HCT116 (cell line): ENCODE results near the gene IKZF3. TPM values are rescaled to one million over a fixed set of nuclear protein-coding genes. Genes with fewer than 3 reads are reported as not detected.

ENCODE experiments used
- ATAC-seq: fragments of 200-7000 bp; cut with Tn5 transposase; 2 replicates; pipeline ENCODE4 v1.9.1; 2020; ENCODE audit warnings: mild to moderate bottlenecking, moderate library complexity
- BruUV-seq: library from RNA; stranded (reverse); fragments of 400-500 nt; replicated peaks from 2 replicates; lab custom pipeline; 2021; lab: Mats Ljungman, UMichigan
- CTCF ChIA-PET: fragments of 300-600 bp; sonication (Branson Sonifier 250); formaldehyde crosslinking; loops from one replicate; lab custom pipeline; 2021; ENCODE audit warnings: antibody characterized with exemption; lab: Charles Lee
- POLR2A ChIA-PET: fragments of 300-600, 350-600 bp; sonication (Branson Sonifier 250); formaldehyde crosslinking; loops from one replicate; lab custom pipeline; 2021; ENCODE audit warnings: antibody characterized with exemption; lab: Charles Lee
- RAD21 ChIA-PET, 2 experiments: fragments of 300-600 bp; sonication (Branson Sonifier 250); formaldehyde crosslinking; loops; one replicate each; lab custom pipeline; 2023; ENCODE audit warnings: low total read pairs in 2 of 2; ENCODE audit not compliant: uncharacterized antibody in 2 of 2, unreplicated experiment in 2 of 2, low non-redundant PET in 1 of 2; lab: Charles Lee
- DNase-seq: peaks from one replicate; pipeline ENCODE4 v3.0.0-alpha.2; 2010; ENCODE audit warnings: low read depth, low spot score
- H2AFZ ChIP-seq: fragments of 200-600 bp; shearing (Covaris generic), sonication (generic); 2 replicates; pipeline ENCODE4 v1.6.1; 2017; ENCODE audit warnings: low read depth, mixed run types, mixed read lengths, antibody characterized with exemption, low read length; ENCODE audit not compliant: poor library complexity, severe bottlenecking
- H3K27ac ChIP-seq: 2 replicates; pipeline ENCODE4 v1.5.1; 2012; ENCODE audit warnings: low read depth, low read length
- H3K27me3 ChIP-seq: fragments of 200-600 bp; sonication (generic); 2 replicates; pipeline ENCODE4 v1.6.1; 2016; ENCODE audit warnings: mixed run types, low read length, mixed read lengths; ENCODE audit not compliant: insufficient read depth
- H3K36me3 ChIP-seq, 2 experiments: fragments of 200-500 bp in 1 of 2; fragments of 200-600 bp in 1 of 2; sonication (Bioruptor generic) in 1 of 2; sonication (generic) in 1 of 2; 2 replicates each; pipeline versions ENCODE4 v1.5.1 to v1.6.1; 2014 to 2016; ENCODE audit warnings: low read length in 2 of 2, inconsistent platforms in 1 of 2, mixed read lengths in 1 of 2, mixed run types in 1 of 2; ENCODE audit not compliant: insufficient read depth in 2 of 2, control insufficient read depth in 1 of 2
- H3K4me1 ChIP-seq, 2 experiments: fragments of 200-600 bp in 1 of 2; sonication (generic) in 1 of 2; 2 replicates each; pipeline versions ENCODE4 v1.5.1 to v1.6.1; 2012 to 2017; ENCODE audit warnings: low read length in 2 of 2, inconsistent platforms in 1 of 2, mild to moderate bottlenecking in 1 of 2, mixed read lengths in 1 of 2, mixed run types in 1 of 2, moderate library complexity in 1 of 2; ENCODE audit not compliant: insufficient read depth in 2 of 2, control insufficient read depth in 1 of 2
- H3K4me2 ChIP-seq: fragments of 200-600 bp; sonication (generic); 2 replicates; pipeline ENCODE4 v1.6.1; 2017; ENCODE audit warnings: mixed run types, low read length, mixed read lengths
- H3K4me3 ChIP-seq, 2 experiments: fragments of 200-600 bp in 1 of 2; sonication (generic) in 1 of 2; replicated peaks in 1 of 2; 2 replicates each; pipeline ENCODE4 v1.5.1; 2011 to 2016; ENCODE audit warnings: low read length in 2 of 2, control low read depth in 1 of 2, low read depth in 1 of 2, mild to moderate bottlenecking in 1 of 2, mixed read lengths in 1 of 2, mixed run types in 1 of 2
- H3K79me2 ChIP-seq: fragments of 200-600 bp; sonication (generic); 2 replicates; pipeline ENCODE4 v1.6.1; 2017; ENCODE audit warnings: mild to moderate bottlenecking, mixed run types, low read length, moderate library complexity, mixed read lengths; ENCODE audit not compliant: insufficient read depth
- H3K9ac ChIP-seq: fragments of 200-600 bp; sonication (generic); 2 replicates; pipeline ENCODE4 v1.6.1; 2016; ENCODE audit warnings: low read length, mixed read lengths
- H3K9me2 ChIP-seq: fragments of 200-600 bp; sonication (generic), shearing (Covaris generic); 2 replicates; pipeline ENCODE4 v1.6.1; 2017; ENCODE audit warnings: mixed run types, mild to moderate bottlenecking, moderate library complexity; ENCODE audit not compliant: insufficient read depth
- H3K9me3 ChIP-seq, 2 experiments: fragments of 200-500 bp in 1 of 2; fragments of 200-600 bp in 1 of 2; sonication (Bioruptor generic) in 1 of 2; sonication (generic) in 1 of 2; 2 replicates each; pipeline ENCODE4 v1.6.1; 2014 to 2017; ENCODE audit warnings: low read length in 2 of 2, mixed read lengths in 2 of 2, inconsistent platforms in 1 of 2, low read depth in 1 of 2, mild to moderate bottlenecking in 1 of 2, mixed run types in 1 of 2, moderate library complexity in 1 of 2; ENCODE audit not compliant: control insufficient read depth in 1 of 2, insufficient read depth in 1 of 2
- H4K20me1 ChIP-seq: fragments of 200-600 bp; sonication (generic), shearing (Covaris generic); 2 replicates; pipeline ENCODE4 v1.6.1; 2017; ENCODE audit warnings: mixed run types, mild to moderate bottlenecking, moderate library complexity; ENCODE audit not compliant: insufficient read depth
- CEBPB ChIP-seq: IDR thresholded peaks from 2 replicates; pipeline ENCODE4 v1.6.1; 2012; ENCODE audit warnings: low read depth
- EGR1 ChIP-seq: IDR thresholded peaks from 2 replicates; pipeline ENCODE4 v1.6.1; 2012; ENCODE audit warnings: low read depth
- EZH2 ChIP-seq: fragments of 200-600 bp; sonication (generic); IDR thresholded peaks from 2 replicates; pipeline ENCODE4 v1.6.1; 2017; ENCODE audit warnings: antibody characterized with exemption, mixed run types
- EZH2phosphoT487 ChIP-seq: fragments of 200-600 bp; IDR thresholded peaks from 2 replicates; pipeline ENCODE4 v1.6.1; 2018; ENCODE audit warnings: antibody characterized with exemption, borderline replicate concordance
- FOSL1 ChIP-seq: IDR thresholded peaks from 2 replicates; pipeline ENCODE4 v1.6.1; 2012; ENCODE audit warnings: low read depth
- JUND ChIP-seq: IDR thresholded peaks from 2 replicates; pipeline ENCODE4 v1.6.1; 2012
- POLR2A ChIP-seq: IDR thresholded peaks from 2 replicates; pipeline ENCODE4 v1.7.0; 2011; ENCODE audit warnings: borderline replicate concordance; ENCODE audit not compliant: insufficient read depth, insufficient read length; ENCODE audit errors: extremely low read depth
- POLR2AphosphoS5 ChIP-seq: IDR thresholded peaks from 2 replicates; pipeline ENCODE4 v1.6.1; 2011; ENCODE audit warnings: mild to moderate bottlenecking, low read depth, low read length, moderate library complexity
- RAD21 ChIP-seq: IDR thresholded peaks from 2 replicates; pipeline ENCODE4 v1.6.1; 2012; ENCODE audit warnings: low read depth, mild to moderate bottlenecking
- SP1 ChIP-seq: IDR thresholded peaks from 2 replicates; pipeline ENCODE4 v1.6.1; 2012; ENCODE audit warnings: low read depth
- SRF ChIP-seq: IDR thresholded peaks from 2 replicates; pipeline ENCODE4 v1.6.1; 2012; ENCODE audit warnings: low read depth
- ZFX ChIP-seq: fragments of 450-650 bp; IDR thresholded peaks from 2 replicates; pipeline ENCODE4 v1.6.1; 2017
- intact Hi-C: fragments of 100-400 bp; cut with micrococcal nuclease; formaldehyde crosslinking; loops from 2 replicates; pipeline ENCODE4 v1.10.0; 2022
- total RNA-seq: library from RNA; stranded (reverse); gene quantifications from one replicate; pipeline ENCODE4 v1.2.1, GENCODE V29; 2021; ENCODE audit not compliant: unreplicated experiment
- TF ChIP-seq, protein P1 (sequence below): IDR thresholded peaks from 2 replicates; pipeline ENCODE4 v1.6.1; 2012

IKZF3 gene
- total RNA-seq, 1 experiment from 2014 or later, result 0.30 TPM

DNA sequence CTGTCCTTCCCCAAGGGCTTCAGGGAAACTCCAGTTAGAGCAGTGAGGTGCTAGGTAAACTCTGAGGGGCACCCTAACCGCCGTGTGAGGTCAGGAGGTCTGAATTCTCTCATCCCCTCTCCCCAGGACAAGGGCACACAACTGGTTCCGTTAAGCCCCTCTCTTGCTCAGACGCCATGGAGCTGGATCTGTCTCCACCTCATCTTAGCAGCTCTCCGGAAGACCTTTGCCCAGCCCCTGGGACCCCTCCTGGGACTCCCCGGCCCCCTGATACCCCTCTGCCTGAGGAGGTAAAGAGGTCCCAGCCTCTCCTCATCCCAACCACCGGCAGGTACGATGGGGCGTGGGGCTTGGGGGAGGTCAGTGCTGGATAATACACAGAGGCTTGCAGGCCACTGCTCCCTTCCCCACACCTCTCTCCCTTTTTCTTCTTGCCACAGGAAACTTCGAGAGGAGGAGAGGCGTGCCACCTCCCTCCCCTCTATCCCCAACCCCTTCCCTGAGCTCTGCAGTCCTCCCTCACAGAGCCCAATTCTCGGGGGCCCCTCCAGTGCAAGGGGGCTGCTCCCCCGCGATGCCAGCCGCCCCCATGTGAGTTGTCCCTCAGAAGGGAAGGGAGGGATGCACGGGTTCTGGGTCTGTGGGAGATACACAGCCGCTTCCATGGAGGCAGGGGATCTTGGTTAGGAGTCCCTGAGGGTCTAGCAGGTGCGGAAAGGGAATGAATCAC, 121.8 kb downstream of the IKZF3 start:
- BruUV-seq, result no TSS peak
- Histone ChIP-seq H2AFZ (no peak overlapping the region), H3K36me3 (peaks cover 11 to 13% of the 10 kb centered on the region in 2 experiments; a peak in 2 of 4 replicates), H3K79me2 (peaks cover 22% of the 10 kb centered on the region; the same call in 1 of the 2 replicates), H3K9me3 (no peaks in the 10 kb centered on the region), H3K9ac (no peak overlapping the region), H3K4me2 (no peak overlapping the region), H3K4me3 (no peak overlapping the region), H4K20me1 (no peaks in the 10 kb centered on the region), H3K4me1 (peaks cover 19 to 41% of the 10 kb centered on the region in 2 experiments), H3K27ac (no peak overlapping the region), H3K27me3 (no peaks in the 10 kb centered on the region), H3K9me2 (no peaks in the 10 kb centered on the region)
- RAD21 ChIA-PET, result no interaction called here
- ATAC-seq (no peak), DNase-seq (no peak)
- no peak for TF ChIP-seq JUND
- TF ChIP-seq RAD21, result no peak
- no peak for TF ChIP-seq EZH2phosphoT487
- no peak for TF ChIP-seq CEBPB
- no peak for TF ChIP-seq POLR2AphosphoS5
- TF ChIP-seq ZFX, result no peak
- TF ChIP-seq, protein P1, sequence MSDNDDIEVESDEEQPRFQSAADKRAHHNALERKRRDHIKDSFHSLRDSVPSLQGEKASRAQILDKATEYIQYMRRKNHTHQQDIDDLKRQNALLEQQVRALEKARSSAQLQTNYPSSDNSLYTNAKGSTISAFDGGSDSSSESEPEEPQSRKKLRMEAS, result no peak
- TF ChIP-seq FOSL1, result no peak
- no peak for TF ChIP-seq EGR1
- TF ChIP-seq EZH2, result no peak
- TF ChIP-seq SP1, result no peak
- TF ChIP-seq POLR2A, result no peak
- TF ChIP-seq SRF, result no peak
- POLR2A ChIA-PET, result no interaction called here
- CTCF ChIA-PET, result no interaction called here
- intact Hi-C loops, result no loop called here
